Pancreas (tissue), 10 donors: ENCODE results near the gene ZMIZ2. TPM values are rescaled to one million over a fixed set of nuclear protein-coding genes. Genes with fewer than 3 reads are reported as not detected.

ENCODE experiments used
- ATAC-seq, 4 donors: fragments of 200-7000 bp; cut with Tn5 transposase; one replicate each; pipeline versions ENCODE4 v1.8.0 to v1.9.1; 2020; ENCODE audit warnings: mild to moderate bottlenecking in 4 of 4, moderate library complexity in 4 of 4
- DNase-seq, 6 donors: peaks; one replicate each; pipeline ENCODE4 v3.0.0-alpha.2; 2020
- FAIRE-seq: peaks from 2 replicates; lab custom pipeline; 2012; peaks lifted over from hg19 to GRCh38; lab: Jason Lieb, UNC
- H3K27ac ChIP-seq, 4 donors: fragments of 200-600 bp; sonication (generic); 1 replicate in 3 of 4; 2 replicates in 1 of 4; pipeline versions ENCODE4 v1.5.0 to v1.8.0; 2020
- H3K27me3 ChIP-seq, 4 donors: fragments of 200-600 bp; one replicate each; pipeline ENCODE4 v1.8.0; 2021
- H3K36me3 ChIP-seq, 3 donors: fragments of 200-600 bp; sonication (generic) in 1 of 3; one replicate each; pipeline versions ENCODE4 v1.5.0 to v1.8.0; 2020 to 2021
- H3K4me1 ChIP-seq, 3 donors: fragments of 200-600 bp; one replicate each; pipeline ENCODE4 v1.8.0; 2021
- H3K4me3 ChIP-seq, 4 donors: fragments of 200-600 bp; sonication (generic) in 2 of 4; one replicate each; pipeline versions ENCODE4 v1.5.0 to v1.8.0; 2020 to 2021
- H3K9me3 ChIP-seq, 4 donors: fragments of 200-600 bp; one replicate each; pipeline ENCODE4 v1.8.0; 2021
- WGBS, 2 donors: extraction: QIAGEN DNeasy Blood & Tissue Kit; methylation state at CpG; one replicate each; pipeline ENCODE4 v1.1.7; 2013; 5-methylcytosine and 5-hydroxymethylcytosine counted together
- intact Hi-C, 3 donors: fragments of 100-400 bp; cut with DNase I; formaldehyde crosslinking; loops; one replicate each; pipeline versions ENCODE4 v1.11.1 to v1.14.2; 2022
- polyA plus RNA-seq, 2 donors: library from polyadenylated mRNA; stranded (reverse); fragments of 200-250 nt; gene quantifications; one replicate each; pipeline ENCODE4 v1.2.3, GENCODE V29; 2013
- total RNA-seq, 6 donors: library from RNA; stranded (reverse); fragmentation: NEBNext Ultra II Directional in 4 of 6; extraction: Animal tissue kit (Norgen Biotek cat#: 25700) in 4 of 6; gene quantifications; one replicate each; pipeline versions ENCODE4 v1.2.1 to v1.2.4, GENCODE V29; 2021 to 2023
- TF ChIP-seq, protein P1 (sequence below), 4 donors: fragments of 200-600 bp; sonication (generic) in 3 of 4; IDR thresholded peaks; one replicate each; pipeline versions ENCODE4 v1.5.0 to v1.8.0; 2021; ENCODE audit warnings: antibody characterized with exemption in 4 of 4
- donor health status: healthy with polysubstance abuse.
- donor health status: DM: no; HTN: no; CAD: no; lungs with moderate emphysema.
- donor health status: DM: no; HTN: no; CAD: no.
- donor health status: control.
- donor health status: control.
- donor health status: Bipolar disorder and iron deficiency.
- donor health status: DM: yes; HTN: yes; CAD: no.
- donor health status: DM: no; HTN: no; CAD: no.
- donor health status: DM: no; HTN: no; CAD: no.
- donor health status: DM: yes; HTN: yes; CAD: no.

Gene ZMIZ2
- total and polyA plus RNA-seq, 8 donors = 38.4 to 199 (median 58.1) TPM

- no peak for FAIRE-seq
- H3K4me1 ChIP-seq = no peaks in the 10 kb centered on the region
- intact Hi-C loops = no loop called here
- 86 to 99% methylated on average over 3 of the region's 3 CpGs for WGBS, 2 donors
- TF ChIP-seq, protein P1, sequence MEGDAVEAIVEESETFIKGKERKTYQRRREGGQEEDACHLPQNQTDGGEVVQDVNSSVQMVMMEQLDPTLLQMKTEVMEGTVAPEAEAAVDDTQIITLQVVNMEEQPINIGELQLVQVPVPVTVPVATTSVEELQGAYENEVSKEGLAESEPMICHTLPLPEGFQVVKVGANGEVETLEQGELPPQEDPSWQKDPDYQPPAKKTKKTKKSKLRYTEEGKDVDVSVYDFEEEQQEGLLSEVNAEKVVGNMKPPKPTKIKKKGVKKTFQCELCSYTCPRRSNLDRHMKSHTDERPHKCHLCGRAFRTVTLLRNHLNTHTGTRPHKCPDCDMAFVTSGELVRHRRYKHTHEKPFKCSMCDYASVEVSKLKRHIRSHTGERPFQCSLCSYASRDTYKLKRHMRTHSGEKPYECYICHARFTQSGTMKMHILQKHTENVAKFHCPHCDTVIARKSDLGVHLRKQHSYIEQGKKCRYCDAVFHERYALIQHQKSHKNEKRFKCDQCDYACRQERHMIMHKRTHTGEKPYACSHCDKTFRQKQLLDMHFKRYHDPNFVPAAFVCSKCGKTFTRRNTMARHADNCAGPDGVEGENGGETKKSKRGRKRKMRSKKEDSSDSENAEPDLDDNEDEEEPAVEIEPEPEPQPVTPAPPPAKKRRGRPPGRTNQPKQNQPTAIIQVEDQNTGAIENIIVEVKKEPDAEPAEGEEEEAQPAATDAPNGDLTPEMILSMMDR (IDR thresholded peaks at IDR 0.05) = no peak
- no peak for ATAC-seq
- H3K9me3 ChIP-seq = no peaks in the 10 kb centered on the region
- H3K36me3 ChIP-seq = peaks cover 0 to 39% (median 5%) of the 10 kb centered on the region in 3 donors
- no peak for DNase-seq
- H3K27ac ChIP-seq = no peak overlapping the region
- H3K27me3 ChIP-seq = no peaks in the 10 kb centered on the region
- H3K4me3 ChIP-seq = no peak overlapping the region
Observed at GRCh38 chr7:44705434-44705833, 43.2 kb upstream of the ZMIZ2 start.

DNA sequence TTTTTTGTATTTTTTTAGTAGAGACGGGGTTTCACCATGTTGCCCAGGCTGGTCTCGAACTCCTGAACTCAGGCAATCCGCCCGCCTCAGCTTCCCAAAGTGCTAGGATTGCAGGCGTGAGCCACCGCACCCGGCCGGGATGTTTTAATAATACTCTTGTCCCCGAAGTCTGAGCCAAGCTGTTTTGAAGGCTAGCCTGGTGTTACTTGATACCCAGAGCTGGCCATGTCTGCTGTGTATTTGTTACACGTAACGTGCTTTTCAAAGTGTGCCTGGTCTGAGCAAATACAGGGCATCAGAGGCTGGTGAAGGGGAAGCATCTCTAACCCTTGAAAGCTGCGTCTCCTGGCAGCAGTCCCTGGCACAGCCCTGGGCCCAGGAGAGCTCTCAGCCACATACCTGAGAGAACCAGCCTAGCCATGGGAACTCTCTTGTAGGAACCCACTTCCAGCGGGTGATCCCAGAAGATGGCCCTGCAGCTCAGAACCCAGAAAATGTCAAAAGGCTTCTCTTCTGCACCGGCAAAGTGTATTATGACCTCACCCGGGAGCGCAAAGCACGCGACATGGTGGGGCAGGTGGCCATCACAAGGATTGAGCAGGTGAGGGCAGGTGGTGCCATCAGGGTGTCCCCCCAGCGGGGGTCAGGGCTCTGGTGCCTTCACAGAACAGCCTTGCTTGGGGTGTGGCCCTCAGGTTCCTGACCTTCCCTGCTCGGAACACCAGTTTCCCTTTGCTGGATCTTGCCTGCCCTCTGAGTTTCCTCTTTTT, 41.7 kb upstream of the ZMIZ2 start:
- H3K36me3 ChIP-seq = peaks cover 0 to 26% (median 5%) of the 10 kb centered on the region in 3 donors
- H3K4me1 ChIP-seq = no peaks in the 10 kb centered on the region
- TF ChIP-seq, protein P1 (IDR thresholded peaks at IDR 0.05) = no peak
- ATAC-seq (no peak), FAIRE-seq (no peak), DNase-seq (no peak)
- no peaks in the 10 kb centered on the region for H3K9me3 ChIP-seq
- intact Hi-C loops = no loop called here
- 92 to 94% methylated on average over 20 of the region's 20 CpGs for WGBS, 2 donors
- no peak overlapping the region for H3K4me3 ChIP-seq
- no peaks in the 10 kb centered on the region for H3K27me3 ChIP-seq
- H3K27ac ChIP-seq = no peak overlapping the region

- no peak for FAIRE-seq
Observed at GRCh38 chr7:44707558-44708230, 41.0 kb upstream of the ZMIZ2 start.

DNA sequence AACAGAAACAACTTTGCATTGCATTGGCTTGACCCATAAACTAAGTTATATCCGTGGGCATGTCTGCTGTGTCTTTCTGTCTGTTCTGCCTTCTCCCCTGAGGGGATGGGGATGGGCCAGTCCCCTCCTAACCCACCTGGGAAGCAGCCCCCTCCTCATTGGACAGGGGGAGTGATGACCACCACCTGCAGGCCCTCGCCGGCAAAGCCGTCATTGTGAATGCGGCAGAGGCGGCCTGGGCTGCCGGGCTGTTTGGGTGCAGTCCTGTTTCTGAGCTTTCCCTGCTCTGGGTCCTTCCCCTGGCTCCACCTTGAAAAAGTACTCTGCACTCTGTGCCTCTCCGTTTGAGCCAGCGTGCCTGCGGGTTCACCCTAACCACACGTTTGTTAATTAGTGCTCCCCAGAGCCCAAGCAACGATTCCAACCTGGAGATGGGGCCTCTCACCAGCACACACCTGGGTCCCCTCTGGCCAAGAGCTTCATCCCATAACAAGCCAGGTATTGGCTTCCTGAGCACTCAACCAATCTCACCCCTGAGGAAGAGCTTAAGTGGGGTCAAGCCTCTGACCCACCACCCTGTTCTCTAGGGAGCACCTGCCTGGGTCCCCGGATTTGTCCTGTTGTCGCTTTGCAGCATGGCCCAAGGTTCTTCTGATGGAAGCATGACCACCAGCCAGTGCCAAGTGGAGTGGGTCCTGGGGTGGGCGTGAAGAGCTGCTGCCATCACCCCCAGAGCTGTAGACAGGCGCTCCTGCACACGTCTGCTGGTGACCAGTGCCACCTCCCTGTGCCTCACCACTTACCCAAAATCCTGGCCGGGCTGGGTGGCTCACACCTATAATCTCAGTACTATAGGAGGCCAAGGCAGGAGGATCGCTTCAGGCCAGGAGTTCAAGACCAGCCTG, 39.4 kb upstream of the ZMIZ2 start:
- DNase-seq (no peak), ATAC-seq (no peak), FAIRE-seq (no peak)
- H3K9me3 ChIP-seq = no peaks in the 10 kb centered on the region
- WGBS, 2 donors = 85 to 87% methylated on average over 19 of the region's 19 CpGs
- H3K27ac ChIP-seq = no peak overlapping the region
- intact Hi-C loops = no loop called here
- H3K4me1 ChIP-seq = no peaks in the 10 kb centered on the region
- peaks cover 0 to 21% (median 5%) of the 10 kb centered on the region in 3 donors for H3K36me3 ChIP-seq
- TF ChIP-seq, protein P1 (IDR thresholded peaks at IDR 0.05) = no peak
- no peak overlapping the region for H3K4me3 ChIP-seq
- H3K27me3 ChIP-seq = no peaks in the 10 kb centered on the region

More at GRCh38 chr7:44707558-44708230, 41.0 kb upstream of the ZMIZ2 start:
- H3K27me3 ChIP-seq = no peaks in the 10 kb centered on the region
- TF ChIP-seq, protein P1 (IDR thresholded peaks at IDR 0.05) = no peak
- no peaks in the 10 kb centered on the region for H3K4me1 ChIP-seq
- H3K9me3 ChIP-seq = no peaks in the 10 kb centered on the region
- ATAC-seq (no peak), DNase-seq (peak in 1 of 6 donors; percentile 76)
- H3K36me3 ChIP-seq = peaks cover 0 to 21% (median 5%) of the 10 kb centered on the region in 3 donors
- H3K27ac ChIP-seq = no peak overlapping the region
- no peak overlapping the region for H3K4me3 ChIP-seq
- WGBS, 2 donors = 91 to 95% methylated on average over 21 of the region's 21 CpGs
- intact Hi-C loops = no loop called here
